Ishikawa (cell line): ENCODE data around the gene NEDD4L.

Experiments used
- CEBPB ChIP-seq: IDR thresholded peaks from 2 replicates; pipeline ENCODE4 v1.6.1; 2012
- EGR1 ChIP-seq: IDR thresholded peaks from 2 replicates; pipeline ENCODE4 v1.6.1; 2012
- NFIC ChIP-seq: IDR thresholded peaks from 2 replicates; pipeline ENCODE4 v1.6.1; 2012
- RAD21 ChIP-seq: IDR thresholded peaks from 2 replicates; pipeline ENCODE4 v1.6.1; 2012; ENCODE audit warnings: low read depth
- REST ChIP-seq: IDR thresholded peaks from 2 replicates; pipeline ENCODE4 v1.6.1; 2012; ENCODE audit warnings: low read depth, mild to moderate bottlenecking
- TAF1 ChIP-seq: IDR thresholded peaks from 2 replicates; pipeline ENCODE4 v1.6.1; 2012; ENCODE audit warnings: low read depth, mild to moderate bottlenecking
- TCF12 ChIP-seq: IDR thresholded peaks from 2 replicates; pipeline ENCODE4 v1.6.1; 2012; ENCODE audit warnings: low read depth
- USF1 ChIP-seq: IDR thresholded peaks from 2 replicates; pipeline ENCODE4 v1.6.1; 2012
- YY1 ChIP-seq: IDR thresholded peaks from 2 replicates; pipeline ENCODE4 v1.6.1; 2012; ENCODE audit warnings: low read depth
- TF ChIP-seq, protein P1 (sequence below): IDR thresholded peaks from 2 replicates; pipeline ENCODE4 v1.6.1; 2012

DNA sequence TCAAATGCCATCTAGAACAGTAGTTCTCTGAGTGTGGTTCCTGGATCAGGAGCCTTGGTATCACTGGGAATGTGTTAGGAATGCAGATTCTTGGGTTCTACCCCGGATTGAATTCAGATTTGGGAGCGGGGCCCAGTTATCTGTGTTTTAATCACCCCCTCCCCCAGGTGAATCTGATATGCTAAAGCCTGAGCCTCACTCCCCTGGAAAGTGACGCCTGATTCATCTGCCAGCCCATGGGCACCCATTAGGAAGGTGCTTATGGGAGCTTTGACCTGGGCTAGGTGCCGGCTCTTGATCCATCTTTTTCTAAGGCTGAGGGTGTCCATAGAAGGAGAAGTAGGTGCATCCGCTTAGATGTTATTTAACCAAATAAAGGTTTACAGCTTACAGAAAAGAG is 199.4 kb downstream of the NEDD4L start:
- TF ChIP-seq, protein P1, sequence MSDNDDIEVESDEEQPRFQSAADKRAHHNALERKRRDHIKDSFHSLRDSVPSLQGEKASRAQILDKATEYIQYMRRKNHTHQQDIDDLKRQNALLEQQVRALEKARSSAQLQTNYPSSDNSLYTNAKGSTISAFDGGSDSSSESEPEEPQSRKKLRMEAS = no peak
- TF ChIP-seq EGR1 = no peak
- TF ChIP-seq TCF12 = no peak
- no peak for TF ChIP-seq USF1
- no peak for TF ChIP-seq REST
- TF ChIP-seq RAD21 = no peak
- no peak for TF ChIP-seq TAF1
- no peak for TF ChIP-seq YY1
- TF ChIP-seq CEBPB = no peak
- TF ChIP-seq NFIC = no peak
